Naive B cell (primary cell): ENCODE data around the gene LRRC71. TPM values are rescaled to one million over a fixed set of nuclear protein-coding genes. Genes with fewer than 3 reads are reported as not detected.
A peak's percentile ranks its signal among the peaks of the same experiment; 100 is the strongest.

Source experiments
- ATAC-seq, 2 donors: fragments of 150-1000 bp; cut with Tn5 transposase; 2 replicates each; pipeline ENCODE4 v1.10.0; 2021; ENCODE audit warnings: low read depth in 2 of 2, mild to moderate bottlenecking in 2 of 2, moderate library complexity in 2 of 2
- DNase-seq: peaks from one replicate; pipeline ENCODE4 v3.0.0; 2022
- H3K27ac Mint-ChIP-seq, 6 donors: one replicate each; pipeline ENCODE4 v1.8.0; 2020 to 2022; ENCODE audit warnings: mild to moderate bottlenecking in 6 of 6, mixed read lengths in 6 of 6, moderate library complexity in 5 of 6, inconsistent platforms in 2 of 6
- H3K27me3 Mint-ChIP-seq, 3 donors: one replicate each; pipeline ENCODE4 v1.8.0; 2021 to 2022; ENCODE audit warnings: mixed read lengths in 3 of 3, mild to moderate bottlenecking in 1 of 3
- H3K36me3 Mint-ChIP-seq, 2 donors: one replicate each; pipeline ENCODE4 v1.8.0; 2020 to 2022; ENCODE audit warnings: mixed read lengths in 2 of 2, inconsistent platforms in 1 of 2, mild to moderate bottlenecking in 1 of 2
- H3K4me1 Mint-ChIP-seq, 3 donors: one replicate each; pipeline ENCODE4 v1.8.0; 2020 to 2022; ENCODE audit warnings: mixed read lengths in 3 of 3, inconsistent platforms in 1 of 3, mild to moderate bottlenecking in 1 of 3, moderate library complexity in 1 of 3
- H3K4me3 Mint-ChIP-seq, 8 donors: one replicate each; pipeline ENCODE4 v1.8.0; 2020 to 2022; ENCODE audit warnings: mild to moderate bottlenecking in 8 of 8, mixed read lengths in 8 of 8, moderate library complexity in 8 of 8, inconsistent platforms in 2 of 8
- H3K9me3 Mint-ChIP-seq, 7 donors: one replicate each; pipeline ENCODE4 v1.8.0; 2020 to 2022; ENCODE audit warnings: mixed read lengths in 7 of 7, mild to moderate bottlenecking in 5 of 7, inconsistent platforms in 2 of 7, moderate library complexity in 1 of 7
- polyA plus RNA-seq, 6 donors: library from polyadenylated mRNA; unstranded; fragments of 300-500 nt; fragmentation: Illumina TruSeq; gene quantifications; one replicate each; pipeline ENCODE4 v1.2.3, GENCODE V29; 2021; ENCODE audit warnings: low read depth in 6 of 6

LRRC71 gene
- not detected for polyA plus RNA-seq

DNA sequence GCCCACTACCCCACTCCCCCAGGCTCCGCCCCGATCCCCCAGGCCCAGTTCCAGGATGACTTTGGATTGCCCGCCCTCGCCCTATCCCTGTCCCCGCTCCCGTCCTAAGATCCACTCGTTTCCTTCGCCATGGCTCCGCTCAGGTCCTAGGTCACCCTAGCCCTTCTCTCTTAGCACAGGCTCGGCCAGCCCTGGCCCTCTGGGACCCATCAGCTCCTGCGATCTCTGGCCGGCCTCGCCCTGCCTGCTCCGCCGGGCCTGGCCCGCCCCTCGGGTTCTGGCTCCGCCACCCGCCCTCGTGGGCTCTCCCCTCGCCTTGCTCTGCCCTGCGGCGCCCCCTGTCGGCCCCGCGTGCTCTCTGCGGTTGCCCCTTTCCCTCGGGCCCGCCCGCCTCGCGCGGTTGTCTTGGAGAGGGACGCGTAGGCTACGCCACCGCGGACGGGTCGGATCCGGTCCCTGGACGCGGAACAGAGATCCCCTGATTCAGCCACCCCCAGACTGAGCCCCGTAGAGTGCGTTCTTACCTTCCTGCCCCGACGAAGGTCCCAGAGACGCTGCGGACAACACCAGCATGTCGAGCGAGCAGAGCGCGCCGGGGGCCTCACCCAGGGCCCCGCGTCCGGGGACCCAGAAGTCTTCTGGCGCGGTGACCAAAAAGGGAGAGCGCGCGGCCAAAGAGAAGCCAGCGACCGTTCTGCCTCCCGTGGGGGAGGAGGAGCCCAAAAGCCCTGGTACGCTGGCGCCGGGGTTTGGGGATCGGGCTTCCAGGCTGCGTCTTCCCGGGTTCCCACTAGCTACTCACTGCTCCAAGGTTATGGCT is at the start of gene LRRC71:
TSS of gene LRRC71 (plus strand) at position 400 of the 820 bp plus-strand sequence. CDS start at position 572, 172 bp downstream.
- Mint-ChIP-seq H3K4me3 (peak within 1 kb of the TSS in 1 of 8 donors; percentile 59), H3K27ac (peak within 1 kb of the TSS in 2 of 6 donors; percentile 51 to 94), H3K4me1 (peaks cover 5 to 18% (median 6%) of the 10 kb centered on the region in 3 donors), H3K9me3 (peaks cover 0 to 5% (median 0%) of the 10 kb centered on the region in 7 donors), H3K27me3 (peaks cover 53 to 92% (median 66%) of the 10 kb centered on the region in 3 donors), H3K36me3 (peaks cover 0 to under 1% of the 10 kb centered on the region in 2 donors)
- ATAC-seq (peak; percentile 27 to 34), DNase-seq (no peak)

GRCh38 chr1:156873659-156874058 is 46.8 kb upstream of the LRRC71 start:
- Mint-ChIP-seq H3K9me3 (no peaks in the 10 kb centered on the region), H3K27ac (no peak overlapping the region), H3K4me1 (peaks cover 0 to 2% (median 0%) of the 10 kb centered on the region in 3 donors), H3K4me3 (no peak overlapping the region), H3K27me3 (peaks cover 46 to 76% (median 57%) of the 10 kb centered on the region in 3 donors), H3K36me3 (no peaks in the 10 kb centered on the region)
- no peak for DNase-seq
- ATAC-seq: no peak

GRCh38 chr1:156874142-156874541 is 46.3 kb upstream of the LRRC71 start:
- Mint-ChIP-seq H3K4me1 (no peaks in the 10 kb centered on the region), H3K36me3 (no peaks in the 10 kb centered on the region), H3K27ac (peak overlapping the region in 1 of 6 donors; percentile 59), H3K9me3 (no peaks in the 10 kb centered on the region), H3K27me3 (peaks cover 42 to 76% (median 56%) of the 10 kb centered on the region in 3 donors), H3K4me3 (peak overlapping the region in 1 of 8 donors; percentile 26)
- no peak for ATAC-seq
- DNase-seq: no peak

GRCh38 chr1:156874572-156875340 is 45.7 kb upstream of the LRRC71 start:
- DNase-seq: no peak
- ATAC-seq: no peak
- no peaks in the 10 kb centered on the region for H3K36me3 Mint-ChIP-seq
- H3K4me3 Mint-ChIP-seq: peak overlapping the region in 1 of 8 donors; percentile 47
- peak overlapping the region in 1 of 6 donors; percentile 59 for H3K27ac Mint-ChIP-seq
- no peaks in the 10 kb centered on the region for H3K9me3 Mint-ChIP-seq
- no peaks in the 10 kb centered on the region for H3K4me1 Mint-ChIP-seq
- H3K27me3 Mint-ChIP-seq: peaks cover 38 to 75% (median 59%) of the 10 kb centered on the region in 3 donors

- peaks cover 38 to 75% (median 64%) of the 10 kb centered on the region in 3 donors for H3K27me3 Mint-ChIP-seq
- no peak for ATAC-seq
- H3K4me3 Mint-ChIP-seq: no peak overlapping the region
- H3K4me1 Mint-ChIP-seq: no peaks in the 10 kb centered on the region
- H3K36me3 Mint-ChIP-seq: no peaks in the 10 kb centered on the region
- H3K27ac Mint-ChIP-seq: no peak overlapping the region
- no peaks in the 10 kb centered on the region for H3K9me3 Mint-ChIP-seq
- DNase-seq: no peak
Measured at GRCh38 chr1:156875341-156875615, 45.2 kb upstream of the LRRC71 start.

GRCh38 chr1:156876281-156876680 is 44.2 kb upstream of the LRRC71 start:
- Mint-ChIP-seq H3K4me3 (no peak overlapping the region), H3K27ac (no peak overlapping the region), H3K36me3 (no peaks in the 10 kb centered on the region), H3K9me3 (no peaks in the 10 kb centered on the region), H3K27me3 (peaks cover 39 to 81% (median 67%) of the 10 kb centered on the region in 3 donors), H3K4me1 (no peaks in the 10 kb centered on the region)
- no peak for ATAC-seq
- DNase-seq: no peak

GRCh38 chr1:156877433-156878170 is 42.8 kb upstream of the LRRC71 start:
- ATAC-seq (no peak), DNase-seq (no peak)
- H3K4me1 Mint-ChIP-seq: no peaks in the 10 kb centered on the region
- H3K27ac Mint-ChIP-seq: no peak overlapping the region
- H3K36me3 Mint-ChIP-seq: no peaks in the 10 kb centered on the region
- H3K27me3 Mint-ChIP-seq: peaks cover 40 to 81% (median 66%) of the 10 kb centered on the region in 3 donors
- H3K9me3 Mint-ChIP-seq: no peaks in the 10 kb centered on the region
- H3K4me3 Mint-ChIP-seq: no peak overlapping the region

- Mint-ChIP-seq H3K4me1 (no peaks in the 10 kb centered on the region), H3K4me3 (peak overlapping the region in 1 of 8 donors; percentile 50), H3K9me3 (no peaks in the 10 kb centered on the region), H3K27me3 (peaks cover 36 to 86% (median 70%) of the 10 kb centered on the region in 3 donors), H3K27ac (peak overlapping the region in 1 of 6 donors; percentile 78), H3K36me3 (no peaks in the 10 kb centered on the region)
- no peak for DNase-seq
- no peak for ATAC-seq
Measured at GRCh38 chr1:156879876-156880275, 40.6 kb upstream of the LRRC71 start.

DNA sequence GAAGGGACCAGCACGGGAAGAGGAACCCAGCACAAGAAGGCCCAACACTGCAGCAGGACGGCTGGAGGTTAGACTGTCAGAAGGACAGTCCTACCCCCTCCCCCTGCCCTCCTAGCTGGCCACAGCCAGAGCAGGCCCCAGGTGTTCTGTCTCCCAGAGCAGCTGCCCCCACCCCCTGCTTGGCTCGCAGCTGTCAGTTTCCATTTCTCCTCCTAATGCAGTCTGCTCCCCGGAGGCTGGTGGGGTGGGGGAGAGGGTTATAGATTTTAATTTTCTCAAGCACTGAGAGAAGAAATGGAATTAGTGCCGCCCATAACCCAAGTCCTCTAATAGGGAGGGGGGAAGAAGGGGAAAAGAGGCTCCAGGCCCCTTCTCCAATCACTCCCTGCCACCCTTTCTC is 40.0 kb upstream of the LRRC71 start:
- Mint-ChIP-seq H3K27ac (peak overlapping the region in 2 of 6 donors; percentile 22 to 63), H3K27me3 (peaks cover 34 to 85% (median 71%) of the 10 kb centered on the region in 3 donors), H3K4me3 (no peak overlapping the region), H3K4me1 (no peaks in the 10 kb centered on the region), H3K36me3 (no peaks in the 10 kb centered on the region), H3K9me3 (no peaks in the 10 kb centered on the region)
- DNase-seq (no peak), ATAC-seq (no peak)

DNA sequence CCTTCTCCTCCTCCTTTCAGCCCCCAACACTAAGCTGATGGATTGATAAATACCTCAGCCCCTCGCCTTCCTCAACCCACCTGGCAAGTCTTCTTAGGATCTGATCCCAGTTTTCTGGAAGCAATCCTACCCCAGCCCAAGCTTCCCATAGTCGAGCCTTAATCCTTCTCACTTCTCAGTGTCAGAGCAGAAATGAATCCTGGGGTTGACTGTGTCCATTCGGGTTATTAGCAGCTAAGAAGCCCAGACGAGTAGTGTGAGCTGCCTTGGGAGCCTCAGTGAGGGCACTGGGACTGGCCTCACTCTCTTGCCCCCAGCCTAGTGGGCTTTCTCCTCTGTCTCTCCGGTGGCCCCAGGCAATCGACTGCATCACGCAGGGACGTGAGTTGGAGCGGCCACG is 39.3 kb upstream of the LRRC71 start:
- Mint-ChIP-seq H3K4me1 (no peaks in the 10 kb centered on the region), H3K9me3 (no peaks in the 10 kb centered on the region), H3K36me3 (no peaks in the 10 kb centered on the region), H3K27ac (peak overlapping the region in 2 of 6 donors; percentile 17 to 70), H3K4me3 (no peak overlapping the region), H3K27me3 (peaks cover 37 to 89% (median 78%) of the 10 kb centered on the region in 3 donors)
- ATAC-seq (no peak), DNase-seq (no peak)

DNA sequence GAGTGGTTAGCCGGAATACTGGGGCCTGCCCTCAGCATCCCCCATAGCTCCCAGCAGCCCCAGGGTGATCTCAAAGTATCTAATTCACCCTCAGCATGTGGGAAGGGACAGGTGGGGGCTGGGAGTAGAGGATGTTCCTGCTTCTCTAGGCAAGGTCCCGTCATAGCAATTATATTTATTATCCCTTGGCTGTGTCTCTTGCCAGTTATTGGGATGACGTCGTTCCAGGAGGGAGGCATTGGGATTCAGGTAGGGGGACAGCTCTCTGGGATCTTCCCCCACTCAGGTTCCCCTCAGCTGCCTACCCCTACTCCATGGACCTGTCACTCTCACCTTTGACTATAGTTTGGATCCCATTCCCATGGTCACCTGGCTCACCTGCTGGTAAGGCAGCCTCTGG is 38.8 kb upstream of the LRRC71 start:
- no peak for DNase-seq
- H3K36me3 Mint-ChIP-seq: no peaks in the 10 kb centered on the region
- H3K27me3 Mint-ChIP-seq: peaks cover 39 to 89% (median 78%) of the 10 kb centered on the region in 3 donors
- H3K27ac Mint-ChIP-seq: no peak overlapping the region
- no peaks in the 10 kb centered on the region for H3K4me1 Mint-ChIP-seq
- H3K4me3 Mint-ChIP-seq: no peak overlapping the region
- no peaks in the 10 kb centered on the region for H3K9me3 Mint-ChIP-seq
- no peak for ATAC-seq

DNA sequence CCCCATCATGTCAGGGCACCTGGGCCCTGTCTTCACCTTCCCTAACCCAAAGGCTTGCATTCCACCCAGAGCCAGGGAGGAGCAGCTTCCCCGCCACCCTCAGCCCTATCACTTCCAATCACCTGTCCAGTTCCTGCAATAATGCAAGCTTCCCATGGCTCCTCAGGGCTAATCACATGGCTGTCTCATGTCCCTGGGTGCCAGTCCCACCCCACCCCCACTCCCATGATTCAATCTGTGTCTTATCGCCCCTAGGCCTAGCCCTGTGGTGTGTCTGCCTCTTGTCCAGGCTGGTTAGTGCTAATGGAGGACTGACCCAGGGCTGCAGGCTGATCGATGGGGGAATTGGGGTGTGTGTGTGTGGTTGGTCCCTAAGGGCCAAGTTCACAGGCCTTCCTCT is 37.9 kb upstream of the LRRC71 start:
- no peak overlapping the region for H3K4me3 Mint-ChIP-seq
- no peaks in the 10 kb centered on the region for H3K9me3 Mint-ChIP-seq
- DNase-seq (no peak), ATAC-seq (no peak)
- peaks cover 38 to 93% (median 85%) of the 10 kb centered on the region in 3 donors for H3K27me3 Mint-ChIP-seq
- no peaks in the 10 kb centered on the region for H3K36me3 Mint-ChIP-seq
- no peaks in the 10 kb centered on the region for H3K4me1 Mint-ChIP-seq
- peak overlapping the region in 1 of 6 donors; percentile 23 for H3K27ac Mint-ChIP-seq

DNA sequence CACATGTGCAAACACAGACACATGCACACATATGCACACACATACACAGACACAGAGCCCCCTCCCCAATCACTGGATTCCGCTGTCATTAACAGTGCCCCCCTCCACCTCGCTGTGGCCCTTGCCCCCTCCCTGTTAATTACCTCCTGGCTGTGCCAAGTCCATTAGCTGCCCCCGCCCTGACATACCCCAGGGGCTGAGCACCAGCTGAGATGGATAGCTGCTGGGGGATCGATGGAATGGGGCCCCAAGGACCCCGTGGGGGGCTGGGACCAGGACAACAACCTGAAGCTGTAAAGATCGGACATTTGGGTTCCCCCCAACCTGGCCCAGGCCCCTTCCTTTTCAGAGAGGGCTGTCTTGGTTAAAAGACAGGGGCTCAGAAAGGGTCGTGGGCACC is 36.5 kb upstream of the LRRC71 start:
- ATAC-seq (no peak), DNase-seq (no peak)
- Mint-ChIP-seq H3K4me3 (peak overlapping the region in 1 of 8 donors; percentile 29), H3K36me3 (peaks cover 0 to 5% of the 10 kb centered on the region in 2 donors), H3K27ac (peak overlapping the region in 1 of 6 donors; percentile 58), H3K9me3 (no peaks in the 10 kb centered on the region), H3K4me1 (no peaks in the 10 kb centered on the region), H3K27me3 (peaks cover 35 to 93% (median 86%) of the 10 kb centered on the region in 3 donors)
